GM08714 (cell line): ENCODE results near the gene PTP4A2.
"Not testable (repeated sequence)": the region's sequence is repeated elsewhere in the genome, so short reads cannot be mapped to it uniquely, and the experiment has no call there.

Experiments
- H3K4me3 ChIP-seq: fragments of 200-500 bp; sonication (Bioruptor generic); 2 replicates; pipeline ENCODE4 v1.5.1; 2014; ENCODE audit warnings: mild to moderate bottlenecking, low read length, inconsistent platforms
- ZNF274 ChIP-seq: IDR thresholded peaks from 2 replicates; pipeline ENCODE4 v1.6.1; 2012; ENCODE audit warnings: mild to moderate bottlenecking, low read depth, low read length

PTP4A2 gene

DNA sequence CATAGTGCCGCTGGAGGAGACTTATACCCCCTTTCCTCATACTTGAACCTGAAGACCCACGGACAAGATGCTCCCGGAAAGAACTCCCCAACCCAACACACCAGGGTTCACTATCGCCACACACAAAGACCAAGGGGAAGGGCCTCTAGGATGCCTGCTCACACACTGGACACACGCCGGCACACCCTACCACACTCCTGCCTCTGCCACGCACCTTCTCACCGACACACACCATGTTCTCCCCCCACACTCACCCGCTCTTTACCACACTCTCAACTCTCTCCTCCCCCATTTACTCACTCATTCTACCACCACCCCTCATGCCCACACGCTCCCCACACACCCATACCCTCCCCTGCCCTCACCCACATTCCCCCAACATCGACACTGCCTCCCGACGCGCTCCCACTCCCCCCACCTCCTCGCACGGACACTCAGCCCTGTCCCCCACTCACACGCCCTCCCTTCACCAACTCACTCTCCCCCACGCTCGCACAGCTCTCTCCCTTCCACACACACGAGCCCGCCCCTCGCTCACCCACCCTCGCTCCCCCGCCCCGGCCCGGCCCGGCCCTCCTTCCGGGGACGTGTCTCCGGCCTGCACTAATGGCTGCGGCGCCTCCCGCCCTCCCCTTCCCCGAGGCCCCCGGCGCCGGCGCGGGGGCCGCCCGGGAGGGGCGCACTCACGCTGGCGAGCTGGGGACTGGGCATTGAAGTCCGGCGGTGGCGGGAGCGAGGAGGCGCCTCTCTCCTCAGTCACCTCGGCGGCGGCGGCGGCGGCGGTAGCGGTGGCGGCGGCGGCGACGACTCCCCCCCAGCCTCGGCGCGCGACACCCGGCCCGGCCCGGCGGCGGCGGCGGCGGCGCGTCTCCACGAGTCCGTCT lies 626 bp downstream of the PTP4A2 start:
- H3K4me3 ChIP-seq, result peak overlapping the region; percentile 91
- no peak for TF ChIP-seq ZNF274

GRCh38 chr1:31936981-31937299 lies 1.2 kb downstream of the PTP4A2 start:
- peak overlapping the region; percentile 91 for H3K4me3 ChIP-seq
- TF ChIP-seq ZNF274, result no peak

GRCh38 chr1:31936278-31936980 lies 1.7 kb downstream of the PTP4A2 start:
- peak overlapping the region; percentile 91 for H3K4me3 ChIP-seq
- no peak for TF ChIP-seq ZNF274

DNA sequence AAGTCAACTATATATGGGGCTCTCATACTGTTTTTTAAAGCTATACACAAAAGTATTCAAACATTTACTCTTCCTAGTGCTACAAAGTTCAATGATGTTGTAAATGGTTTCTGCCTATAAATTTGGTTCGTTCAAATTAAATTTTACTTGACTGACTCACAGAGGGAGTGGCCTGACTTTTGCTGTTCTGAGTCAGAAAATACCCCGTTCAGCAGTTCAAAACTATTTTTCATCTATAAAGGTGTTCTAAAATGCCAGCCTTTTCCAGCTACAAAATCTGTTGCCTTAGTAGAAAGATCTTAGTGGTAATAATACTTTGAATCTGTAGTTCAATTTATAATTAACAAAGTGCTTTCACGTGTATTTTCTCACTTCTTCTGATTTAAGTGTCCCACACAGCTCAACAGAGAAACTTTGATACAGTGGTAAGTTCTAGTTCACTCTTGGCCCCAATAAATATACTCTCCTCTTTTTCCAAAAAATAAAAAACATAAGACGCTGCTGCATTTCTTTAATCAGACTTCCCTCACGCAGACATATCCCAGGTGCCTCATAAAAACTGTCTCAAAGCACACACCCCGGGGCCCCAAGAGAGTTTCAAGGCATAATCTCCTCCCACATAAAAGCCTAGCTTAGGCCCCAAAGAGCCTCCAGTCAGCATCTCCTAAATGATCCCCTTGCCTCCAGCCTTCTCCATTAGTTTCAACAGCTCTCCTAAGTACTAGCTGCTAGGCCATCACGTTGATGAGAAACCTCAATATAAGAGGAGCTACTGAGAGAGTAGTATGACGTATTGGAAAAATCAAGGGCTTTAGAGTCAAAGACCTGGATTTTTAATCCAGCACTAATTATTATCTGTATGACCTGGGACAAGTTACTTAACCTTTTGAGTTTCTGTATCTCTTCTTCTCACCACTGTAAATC lies 3.2 kb downstream of the PTP4A2 start:
- H3K4me3 ChIP-seq, result peak overlapping the region; percentile 91
- TF ChIP-seq ZNF274, result no peak

DNA sequence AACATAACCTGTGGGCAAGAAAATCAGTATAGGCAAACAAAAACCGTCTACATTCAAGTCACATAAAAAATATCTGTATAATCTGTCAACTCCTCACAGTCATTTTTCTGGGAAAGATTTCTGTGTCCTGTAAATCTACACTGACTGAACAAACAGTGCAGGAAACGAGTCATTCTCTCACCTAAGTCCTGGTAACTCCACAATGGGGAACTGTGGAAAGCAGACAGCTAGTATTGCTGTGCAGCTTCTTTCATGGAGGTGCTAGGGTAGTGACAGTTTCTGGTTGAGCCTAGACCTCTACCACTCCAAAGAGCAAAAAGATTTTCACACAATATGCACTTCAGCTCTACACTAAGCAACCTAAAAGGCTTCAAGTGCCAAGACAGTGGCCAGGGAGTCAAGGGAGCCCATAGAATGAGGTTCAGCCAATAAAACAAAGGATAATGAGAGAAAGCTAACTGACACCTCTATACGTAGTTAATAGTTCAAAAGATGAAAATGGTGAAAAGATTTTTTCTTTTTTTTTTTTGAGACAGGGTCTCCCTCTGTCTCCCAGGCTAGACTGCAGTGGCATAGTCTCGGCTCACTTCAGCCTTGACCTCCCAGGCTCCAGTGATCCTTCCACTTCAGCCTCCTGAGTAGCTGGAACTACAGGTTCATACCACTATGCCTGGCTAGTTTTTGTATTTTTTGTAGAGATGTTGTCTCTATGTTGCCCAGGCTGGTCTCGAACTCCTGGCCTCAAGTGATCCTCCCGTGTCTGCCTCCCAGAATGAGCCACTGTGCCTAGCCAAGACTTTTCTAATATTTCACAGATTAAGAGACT lies 5.5 kb downstream of the PTP4A2 start:
- peak overlapping the region; percentile 6 for H3K4me3 ChIP-seq
- no peak for TF ChIP-seq ZNF274

GRCh38 chr1:31931593-31932225 lies 6.5 kb downstream of the PTP4A2 start:
- H3K4me3 ChIP-seq, result peak overlapping the region; percentile 34; the same call in 1 of the 2 replicates
- TF ChIP-seq ZNF274, result no peak

GRCh38 chr1:31930836-31931592 lies 7.2 kb downstream of the PTP4A2 start:
- H3K4me3 ChIP-seq, result peak overlapping the region; percentile 34; the same call in 1 of the 2 replicates
- no peak for TF ChIP-seq ZNF274

GRCh38 chr1:31927661-31927980 lies 10.5 kb downstream of the PTP4A2 start:
- H3K4me3 ChIP-seq, result no peak overlapping the region; the same call in 1 of the 2 replicates
- TF ChIP-seq ZNF274, result no peak

GRCh38 chr1:31926853-31927660 lies 11.1 kb downstream of the PTP4A2 start:
- no peak for TF ChIP-seq ZNF274
- H3K4me3 ChIP-seq, result peak overlapping the region; percentile 30; the same call in 1 of the 2 replicates

DNA sequence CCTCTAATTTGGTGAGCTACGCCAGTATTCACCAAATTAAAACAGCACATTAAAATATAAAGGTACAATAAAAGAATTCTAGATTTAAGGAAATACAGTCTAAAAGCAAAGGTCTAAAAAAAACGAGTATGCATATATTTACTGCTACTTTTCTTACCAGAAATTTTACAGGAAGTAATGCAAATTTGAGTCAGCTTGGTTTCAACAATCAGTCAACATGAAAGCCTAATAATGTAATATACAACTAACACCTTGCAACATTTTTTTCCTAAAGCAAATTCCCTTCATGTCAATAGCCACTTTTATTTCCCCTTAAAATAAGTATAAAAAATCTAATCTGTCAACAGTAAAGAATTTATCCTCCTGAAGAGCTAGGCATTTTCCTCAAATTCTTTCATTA lies 11.9 kb downstream of the PTP4A2 start:
- no peak for TF ChIP-seq ZNF274
- peak overlapping the region; percentile 30; the same call in 1 of the 2 replicates for H3K4me3 ChIP-seq

GRCh38 chr1:31925824-31926223 lies 12.3 kb downstream of the PTP4A2 start:
- not testable (repeated sequence) for H3K4me3 ChIP-seq

- no peak for TF ChIP-seq ZNF274
- H3K4me3 ChIP-seq, result no peak overlapping the region
These were observed 13.3 kb downstream of the PTP4A2 start for GRCh38 chr1:31924839-31925238.
